SK-N-SH treated with all-trans-retinoic acid at 6 μM for 48 hours (cell line): Measurements from ENCODE around the gene LIMCH1.

Experiments
- ATAC-seq: fragments of 200-7000 bp; cut with Tn5 transposase; 3 replicates; pipeline ENCODE4 v1.9.1; 2020; ENCODE audit warnings: mild to moderate bottlenecking, moderate library complexity
- ESRRG ChIP-seq: fragments of 250-450 bp; sonication (Bioruptor Pico); IDR thresholded peaks from 2 replicates; pipeline ENCODE4 v1.6.1; 2021; ENCODE audit warnings: mild to moderate bottlenecking
- GLIS3 ChIP-seq: fragments of 250-450 bp; sonication (Bioruptor Pico); IDR thresholded peaks from 2 replicates; pipeline ENCODE4 v1.5.0; 2020; ENCODE audit warnings: mild to moderate bottlenecking, moderate library complexity
- ISL1 ChIP-seq: fragments of 250-450 bp; sonication (Bioruptor Pico); IDR thresholded peaks from 2 replicates; pipeline ENCODE4 v2.1.2; 2022; ENCODE audit warnings: mild to moderate bottlenecking, moderate library complexity
- PPARA ChIP-seq: fragments of 250-450 bp; sonication (Bioruptor Pico); IDR thresholded peaks from 2 replicates; pipeline ENCODE4 v1.5.0; 2020; ENCODE audit warnings: mild to moderate bottlenecking, borderline replicate concordance
- RARB ChIP-seq: fragments of 250-450 bp; sonication (Bioruptor Pico); IDR thresholded peaks from 2 replicates; pipeline ENCODE4 v1.8.0; 2021; ENCODE audit warnings: mild to moderate bottlenecking, moderate library complexity
- ZC3H10 ChIP-seq: fragments of 250-450 bp; sonication (Bioruptor Pico); IDR thresholded peaks from 2 replicates; pipeline ENCODE4 v1.5.1; 2021; ENCODE audit warnings: mild to moderate bottlenecking, moderate library complexity
- ZFP3 ChIP-seq: fragments of 250-450 bp; sonication (Bioruptor Pico); IDR thresholded peaks from 2 replicates; pipeline ENCODE4 v1.5.0; 2020; ENCODE audit warnings: mild to moderate bottlenecking, moderate library complexity
- ZFP30 ChIP-seq: fragments of 450-650 bp; formaldehyde crosslinking; IDR thresholded peaks from 2 replicates; pipeline ENCODE4 v1.5.0; 2022; ENCODE audit warnings: mild to moderate bottlenecking, moderate library complexity
- ZNF8 ChIP-seq: fragments of 450-650 bp; formaldehyde crosslinking; IDR thresholded peaks from 2 replicates; pipeline ENCODE4 v1.5.0; 2020; ENCODE audit warnings: mild to moderate bottlenecking, moderate library complexity
- TF ChIP-seq, protein P1 (sequence below): fragments of 250-450 bp; sonication (Bioruptor Pico); IDR thresholded peaks from 2 replicates; pipeline ENCODE4 v1.5.1; 2020; ENCODE audit warnings: low read depth, mild to moderate bottlenecking, moderate library complexity
- TF ChIP-seq, protein P2 (sequence below): fragments of 250-450 bp; sonication (Bioruptor Pico); IDR thresholded peaks from 2 replicates; pipeline ENCODE4 v1.8.0; 2021; ENCODE audit warnings: low read depth, mild to moderate bottlenecking, moderate library complexity, borderline replicate concordance

LIMCH1 gene

DNA sequence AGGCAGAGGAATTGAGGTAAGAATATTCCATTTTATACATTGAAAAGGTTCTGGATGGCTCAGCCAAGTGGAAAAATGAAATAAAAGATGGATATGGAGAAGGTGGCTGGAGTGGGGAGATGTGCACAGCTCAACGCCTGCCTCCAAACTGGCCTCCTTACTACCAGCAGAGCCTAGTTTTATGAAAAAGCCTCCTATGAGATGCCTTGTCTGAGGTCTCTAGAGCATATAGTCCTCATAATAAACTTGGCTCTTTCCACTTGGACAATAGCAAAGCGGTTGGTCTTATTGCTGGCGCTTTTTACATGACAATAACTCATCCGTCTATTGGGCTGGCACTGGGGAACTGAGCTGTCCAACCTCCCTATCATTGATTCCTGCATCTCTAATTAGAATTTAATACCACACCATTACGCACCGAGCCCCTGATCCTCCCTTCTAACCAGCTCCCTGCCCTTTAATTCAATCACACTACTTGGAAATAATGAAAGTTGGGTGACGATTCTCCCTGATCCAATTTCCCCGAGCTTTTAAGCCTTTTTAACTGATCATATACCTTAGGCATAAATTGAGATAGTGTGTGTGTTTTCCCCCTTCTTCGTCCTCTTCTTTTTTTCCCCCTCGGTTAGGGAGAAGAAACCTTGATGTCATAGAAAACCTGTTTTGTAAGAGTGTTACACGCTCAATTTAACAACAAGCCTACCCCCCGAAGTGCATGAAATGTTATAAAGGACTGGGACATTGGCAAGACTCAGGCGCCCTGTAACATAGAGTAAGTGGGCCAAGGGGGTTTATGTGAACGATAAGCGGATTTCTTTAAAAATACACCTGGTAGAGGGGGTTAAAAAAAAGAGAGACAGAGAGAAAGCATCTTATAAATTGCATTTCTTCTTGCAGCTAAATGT is 210.9 kb downstream of the LIMCH1 start, which contains the start of gene PHOX2B (continued):
- TF ChIP-seq, protein P1, sequence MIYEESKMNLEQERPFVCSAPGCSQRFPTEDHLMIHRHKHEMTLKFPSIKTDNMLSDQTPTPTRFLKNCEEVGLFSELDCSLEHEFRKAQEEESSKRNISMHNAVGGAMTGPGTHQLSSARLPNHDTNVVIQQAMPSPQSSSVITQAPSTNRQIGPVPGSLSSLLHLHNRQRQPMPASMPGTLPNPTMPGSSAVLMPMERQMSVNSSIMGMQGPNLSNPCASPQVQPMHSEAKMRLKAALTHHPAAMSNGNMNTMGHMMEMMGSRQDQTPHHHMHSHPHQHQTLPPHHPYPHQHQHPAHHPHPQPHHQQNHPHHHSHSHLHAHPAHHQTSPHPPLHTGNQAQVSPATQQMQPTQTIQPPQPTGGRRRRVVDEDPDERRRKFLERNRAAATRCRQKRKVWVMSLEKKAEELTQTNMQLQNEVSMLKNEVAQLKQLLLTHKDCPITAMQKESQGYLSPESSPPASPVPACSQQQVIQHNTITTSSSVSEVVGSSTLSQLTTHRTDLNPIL (CRISPR knock-in tag), result 0 out of 2 replicates have a peak, but pooled peaks have one; percentile 8

DNA sequence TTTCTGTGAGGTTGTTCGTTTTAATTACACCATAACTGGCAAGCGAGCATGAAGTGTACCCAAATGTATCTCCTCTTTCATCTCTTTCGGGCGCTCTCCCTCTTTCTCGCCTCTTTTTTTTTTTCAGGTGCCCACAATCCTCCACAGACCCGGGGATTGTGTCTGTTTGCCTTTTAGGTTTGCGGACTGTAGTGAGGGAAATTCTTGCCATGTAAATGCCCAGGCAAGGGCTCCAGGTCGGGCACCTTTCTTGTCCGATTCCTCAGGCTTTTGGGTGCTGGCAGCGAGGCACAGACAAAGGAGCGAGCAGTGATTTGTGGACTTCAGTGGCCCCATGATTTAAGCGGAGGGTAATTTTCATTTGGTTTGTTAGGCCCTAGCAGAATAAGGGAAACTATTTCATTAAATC is 211.7 kb downstream of the LIMCH1 start:
- no peak for ATAC-seq
- TF ChIP-seq ZFP3 (CRISPR knock-in tag), result no peak
- TF ChIP-seq ESRRG (CRISPR knock-in tag), result no peak
- no peak for TF ChIP-seq ZNF8 (CRISPR knock-in tag)
- no peak for TF ChIP-seq ZC3H10
- TF ChIP-seq ZFP30 (CRISPR knock-in tag), result no peak
- TF ChIP-seq, protein P2, sequence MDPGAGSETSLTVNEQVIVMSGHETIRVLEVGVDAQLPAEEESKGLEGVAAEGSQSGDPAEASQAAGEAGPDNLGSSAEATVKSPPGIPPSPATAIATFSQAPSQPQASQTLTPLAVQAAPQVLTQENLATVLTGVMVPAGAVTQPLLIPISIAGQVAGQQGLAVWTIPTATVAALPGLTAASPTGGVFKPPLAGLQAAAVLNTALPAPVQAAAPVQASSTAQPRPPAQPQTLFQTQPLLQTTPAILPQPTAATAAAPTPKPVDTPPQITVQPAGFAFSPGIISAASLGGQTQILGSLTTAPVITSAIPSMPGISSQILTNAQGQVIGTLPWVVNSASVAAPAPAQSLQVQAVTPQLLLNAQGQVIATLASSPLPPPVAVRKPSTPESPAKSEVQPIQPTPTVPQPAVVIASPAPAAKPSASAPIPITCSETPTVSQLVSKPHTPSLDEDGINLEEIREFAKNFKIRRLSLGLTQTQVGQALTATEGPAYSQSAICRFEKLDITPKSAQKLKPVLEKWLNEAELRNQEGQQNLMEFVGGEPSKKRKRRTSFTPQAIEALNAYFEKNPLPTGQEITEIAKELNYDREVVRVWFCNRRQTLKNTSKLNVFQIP (CRISPR knock-in tag), result no peak
- no peak for TF ChIP-seq ISL1 (CRISPR knock-in tag)
- TF ChIP-seq PPARA, result no peak
- no peak for TF ChIP-seq RARB
- TF ChIP-seq GLIS3, result no peak
